ENCODE measurements around the gene ATG7.
"Not testable (repeated sequence)": the region's sequence is repeated elsewhere in the genome, so short reads cannot be mapped to it uniquely, and the experiment has no call there.

Gene ATG7

GRCh38 chr3:11384074-11384473 lies 111.9 kb downstream of the ATG7 start:
- no peak for DNase-seq (ENCODE audit: low read depth in 2 of 2, low spot score in 1 of 2)

GRCh38 chr3:11385326-11385725 lies 113.1 kb downstream of the ATG7 start:
- no peak for DNase-seq (ENCODE audit: low read depth in 2 of 2, low spot score in 1 of 2)

GRCh38 chr3:11385891-11386290 lies 113.7 kb downstream of the ATG7 start:
- DNase-seq (ENCODE audit: low read depth in 2 of 2, low spot score in 1 of 2): no peak

- no peak for DNase-seq (ENCODE audit: low read depth in 2 of 2, low spot score in 1 of 2)
These were observed 114.4 kb downstream of the ATG7 start for GRCh38 chr3:11386465-11387113.

- no peak for DNase-seq (ENCODE audit: low read depth in 2 of 2, low spot score in 1 of 2)
These were observed 117.4 kb downstream of the ATG7 start for GRCh38 chr3:11389386-11390268.

- DNase-seq (ENCODE audit: low read depth in 2 of 2, low spot score in 1 of 2): no peak
These were observed 118.4 kb downstream of the ATG7 start for GRCh38 chr3:11390411-11391131.

- DNase-seq (ENCODE audit: low read depth in 2 of 2, low spot score in 1 of 2): no peak
These were observed 119.1 kb downstream of the ATG7 start for GRCh38 chr3:11391174-11391879.

GRCh38 chr3:11392014-11392859 lies 120.0 kb downstream of the ATG7 start:
- DNase-seq (ENCODE audit: low read depth in 2 of 2, low spot score in 1 of 2): no peak

GRCh38 chr3:11392860-11393114 lies 120.6 kb downstream of the ATG7 start:
- DNase-seq (ENCODE audit: low read depth in 2 of 2, low spot score in 1 of 2): no peak

- DNase-seq (ENCODE audit: low read depth in 2 of 2, low spot score in 1 of 2): no peak
These were observed 121.2 kb downstream of the ATG7 start for GRCh38 chr3:11393401-11393800.

GRCh38 chr3:11394392-11394791 lies 122.2 kb downstream of the ATG7 start:
- DNase-seq (ENCODE audit: low read depth in 2 of 2, low spot score in 1 of 2): no peak

GRCh38 chr3:11400213-11400612 lies 128.0 kb downstream of the ATG7 start:
- no peak for DNase-seq (ENCODE audit: low read depth in 2 of 2, low spot score in 1 of 2)

- no peak for DNase-seq (ENCODE audit: low read depth in 2 of 2, low spot score in 1 of 2)
These were observed 129.2 kb downstream of the ATG7 start for GRCh38 chr3:11401434-11401833.

- DNase-seq (ENCODE audit: low read depth in 2 of 2, low spot score in 1 of 2): no peak
These were observed 133.1 kb downstream of the ATG7 start for GRCh38 chr3:11405323-11405722.

GRCh38 chr3:11407644-11408043 lies 135.4 kb downstream of the ATG7 start:
- DNase-seq (ENCODE audit: low read depth in 2 of 2, low spot score in 1 of 2): no peak

- not testable (repeated sequence) for DNase-seq (ENCODE audit: low read depth in 2 of 2, low spot score in 1 of 2)
These were observed 136.2 kb downstream of the ATG7 start for GRCh38 chr3:11408324-11408859.

GRCh38 chr3:11410564-11410963 lies 138.4 kb downstream of the ATG7 start:
- no peak for DNase-seq (ENCODE audit: low read depth in 2 of 2, low spot score in 1 of 2)

- no peak for DNase-seq (ENCODE audit: low read depth in 2 of 2, low spot score in 1 of 2)
These were observed 139.8 kb downstream of the ATG7 start for GRCh38 chr3:11411956-11412355.

- DNase-seq (ENCODE audit: low read depth in 2 of 2, low spot score in 1 of 2): no peak
These were observed 140.9 kb downstream of the ATG7 start for GRCh38 chr3:11413071-11413470.

GRCh38 chr3:11415099-11415498 lies 142.9 kb downstream of the ATG7 start:
- DNase-seq (ENCODE audit: low read depth in 2 of 2, low spot score in 1 of 2): no peak

Data from stimulated activated CD8-positive, alpha-beta memory T cell treated with anti-CD3 and anti-CD28 coated beads, Interleukin-4, amount 100 ng/mL, for 1 hour (primary cell).